AG10803 (cell line): Measurements from ENCODE around the gene UBE2V1.

Experiments used
- DNase-seq: peaks from one replicate; pipeline ENCODE4 v3.0.0; 2010; ENCODE audit warnings: low read depth
- H3K4me3 ChIP-seq: 2 replicates; pipeline ENCODE4 v1.5.1; 2011; ENCODE audit warnings: mild to moderate bottlenecking, low read length, control low read depth
- TF ChIP-seq, protein P1 (sequence below): conservative IDR thresholded peaks from 2 replicates; pipeline ENCODE4 v1.5.1; 2011; ENCODE audit warnings: mild to moderate bottlenecking, low read length, control low read depth, inconsistent platforms

The UBE2V1 gene

GRCh38 chr20:50077818-50078601 is 34.9 kb downstream of the UBE2V1 start:
- no peak overlapping the region for H3K4me3 ChIP-seq
- TF ChIP-seq, protein P1, sequence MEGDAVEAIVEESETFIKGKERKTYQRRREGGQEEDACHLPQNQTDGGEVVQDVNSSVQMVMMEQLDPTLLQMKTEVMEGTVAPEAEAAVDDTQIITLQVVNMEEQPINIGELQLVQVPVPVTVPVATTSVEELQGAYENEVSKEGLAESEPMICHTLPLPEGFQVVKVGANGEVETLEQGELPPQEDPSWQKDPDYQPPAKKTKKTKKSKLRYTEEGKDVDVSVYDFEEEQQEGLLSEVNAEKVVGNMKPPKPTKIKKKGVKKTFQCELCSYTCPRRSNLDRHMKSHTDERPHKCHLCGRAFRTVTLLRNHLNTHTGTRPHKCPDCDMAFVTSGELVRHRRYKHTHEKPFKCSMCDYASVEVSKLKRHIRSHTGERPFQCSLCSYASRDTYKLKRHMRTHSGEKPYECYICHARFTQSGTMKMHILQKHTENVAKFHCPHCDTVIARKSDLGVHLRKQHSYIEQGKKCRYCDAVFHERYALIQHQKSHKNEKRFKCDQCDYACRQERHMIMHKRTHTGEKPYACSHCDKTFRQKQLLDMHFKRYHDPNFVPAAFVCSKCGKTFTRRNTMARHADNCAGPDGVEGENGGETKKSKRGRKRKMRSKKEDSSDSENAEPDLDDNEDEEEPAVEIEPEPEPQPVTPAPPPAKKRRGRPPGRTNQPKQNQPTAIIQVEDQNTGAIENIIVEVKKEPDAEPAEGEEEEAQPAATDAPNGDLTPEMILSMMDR = no peak
- no peak for DNase-seq

DNA sequence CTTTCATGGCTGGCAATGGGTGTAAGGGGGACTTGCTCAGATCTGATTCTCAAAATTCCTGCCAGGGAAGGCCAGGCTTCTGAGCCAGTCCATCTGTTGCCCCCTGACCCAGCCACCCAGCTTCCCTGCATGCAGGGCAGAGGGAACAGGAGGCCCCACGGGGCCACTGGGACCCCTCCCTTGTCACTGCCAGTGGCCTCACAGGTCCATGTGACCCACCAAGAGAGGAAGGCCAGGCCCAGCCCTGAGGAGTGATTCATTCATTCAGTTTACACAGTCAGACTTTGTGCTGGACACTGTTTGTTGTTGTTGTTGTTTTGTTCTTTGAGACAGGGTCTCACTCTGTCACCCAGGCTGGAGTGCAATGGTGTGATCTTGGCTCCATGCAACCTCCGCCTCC is 39.5 kb downstream of the UBE2V1 start:
- DNase-seq = no peak
- no peak overlapping the region for H3K4me3 ChIP-seq
- TF ChIP-seq, protein P1 = no peak

DNA sequence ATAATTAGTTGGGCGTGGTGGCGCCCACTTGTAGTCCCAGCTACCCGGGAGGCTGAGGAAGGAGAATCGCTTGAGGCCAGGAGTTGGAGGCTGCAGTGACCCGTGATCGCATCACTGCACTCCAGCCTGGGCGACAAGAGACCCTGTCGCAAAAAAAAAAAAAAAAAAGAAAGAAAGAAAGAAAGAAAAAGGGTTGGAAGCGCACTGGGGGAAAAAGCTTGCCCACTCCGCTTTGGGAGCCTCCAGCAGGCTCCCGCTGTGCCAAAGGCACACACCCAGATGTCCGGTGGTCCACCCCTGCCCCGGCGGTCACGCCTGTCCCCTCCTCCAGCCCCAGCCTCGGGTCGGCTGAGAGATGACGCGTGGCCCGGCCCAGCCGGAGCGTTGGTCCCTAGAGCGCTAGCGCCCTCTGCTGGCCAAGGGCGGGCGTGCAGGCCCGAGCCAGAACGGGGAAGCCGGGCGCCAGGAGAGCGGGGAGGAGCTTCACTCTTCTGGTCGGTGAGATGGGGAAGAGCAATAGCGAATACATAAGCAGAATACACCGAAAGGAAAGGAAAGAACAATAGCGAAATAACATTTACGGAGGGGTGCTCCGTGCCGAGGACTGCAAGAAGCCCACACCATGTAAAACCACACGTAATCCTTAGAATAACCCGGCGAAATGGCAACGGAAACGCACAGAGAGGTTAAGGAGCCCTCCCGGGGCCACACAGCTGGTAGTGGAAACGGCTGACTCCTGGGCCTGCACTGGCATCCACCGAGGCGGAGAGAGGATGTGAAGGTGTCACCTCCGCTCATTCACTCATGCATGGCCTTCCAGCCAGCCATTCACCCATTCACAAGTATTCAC is 41.7 kb downstream of the UBE2V1 start:
- TF ChIP-seq, protein P1 = peak; percentile 85
- DNase-seq = peak; percentile 62
- peak overlapping the region; percentile 62 for H3K4me3 ChIP-seq

DNA sequence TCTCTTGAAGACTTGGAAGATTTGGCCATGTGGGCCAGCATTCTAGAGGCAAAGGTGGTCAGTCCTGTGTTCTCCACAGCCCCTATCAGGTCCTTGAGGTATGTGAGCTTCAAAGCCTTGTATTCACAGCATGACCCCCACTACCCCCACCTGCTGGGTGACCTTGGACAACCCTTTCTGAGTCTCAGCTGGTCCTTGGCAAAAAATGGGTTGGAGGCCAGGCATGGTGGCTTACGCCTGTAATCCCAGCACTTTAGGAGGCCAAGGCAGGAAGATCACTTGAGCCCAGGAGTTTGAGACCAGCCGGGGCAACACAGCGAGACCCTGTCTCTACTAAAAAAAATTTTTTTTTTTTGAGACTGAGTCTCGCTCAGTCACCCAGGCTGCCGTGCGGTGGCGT is 42.6 kb downstream of the UBE2V1 start:
- H3K4me3 ChIP-seq = no peak overlapping the region
- TF ChIP-seq, protein P1 = no peak
- no peak for DNase-seq

DNA sequence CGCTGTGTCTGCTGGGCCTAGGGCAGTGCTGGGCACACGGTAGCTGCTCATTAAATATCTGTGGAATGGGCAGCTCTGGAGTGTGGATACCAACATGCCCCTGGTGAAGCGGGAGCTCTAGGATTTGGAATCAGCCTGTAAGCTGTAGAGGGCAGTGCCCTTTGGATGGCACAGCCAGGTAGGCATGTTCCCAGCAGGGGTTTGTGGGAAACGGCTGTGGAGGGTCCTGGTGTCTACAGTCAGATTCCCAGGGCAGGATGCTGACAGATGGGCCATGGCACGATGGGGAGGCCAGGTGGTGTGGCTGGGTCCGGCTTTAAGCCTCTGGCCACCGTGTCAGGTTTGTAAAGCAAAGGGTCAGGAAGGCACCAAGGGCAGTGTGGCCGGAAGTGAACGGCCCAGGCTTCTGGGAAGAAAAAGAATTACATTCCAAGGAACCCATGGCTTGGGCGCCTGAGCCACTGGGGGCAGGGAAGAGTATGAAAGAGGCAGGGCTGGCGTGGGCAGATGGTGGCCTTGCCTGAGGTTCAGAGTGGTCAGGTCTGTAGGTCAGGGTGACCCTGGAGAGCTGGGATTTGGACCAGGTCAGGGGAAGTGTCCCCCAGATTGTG is 44.8 kb downstream of the UBE2V1 start:
- no peak overlapping the region for H3K4me3 ChIP-seq
- DNase-seq = no peak
- TF ChIP-seq, protein P1 = no peak

GRCh38 chr20:50067461-50067860 is 45.5 kb downstream of the UBE2V1 start:
- H3K4me3 ChIP-seq = no peak overlapping the region
- TF ChIP-seq, protein P1 = no peak
- no peak for DNase-seq
